Adrenal gland (tissue), 5 donors: ENCODE measurements around the gene HBZ.
"Not testable (repeated sequence)": the region's sequence is repeated elsewhere in the genome, so short reads cannot be mapped to it uniquely, and the experiment has no call there.

ENCODE experiments used
- CTCF ChIP-seq, 6 experiments: fragments of 450-650 bp in 4 of 6; fragments of 200-600 bp in 2 of 6; sonication (generic) in 1 of 6; IDR thresholded peaks; 1 replicate in 5 of 6; 2 replicates in 1 of 6; pipeline versions ENCODE4 v1.5.1 to v1.8.0; 2016 to 2021; ENCODE audit warnings: antibody characterized with exemption in 6 of 6, mild to moderate bottlenecking in 2 of 6, moderate library complexity in 1 of 6
- POLR2A ChIP-seq, 2 donors: fragments of 450-650 bp; IDR thresholded peaks; one replicate each; pipeline ENCODE4 v1.6.1; 2017; ENCODE audit warnings: antibody characterized with exemption in 2 of 2, mild to moderate bottlenecking in 2 of 2, moderate library complexity in 1 of 2
- donor health status: DM: no; HTN: no; CAD: no.

DNA sequence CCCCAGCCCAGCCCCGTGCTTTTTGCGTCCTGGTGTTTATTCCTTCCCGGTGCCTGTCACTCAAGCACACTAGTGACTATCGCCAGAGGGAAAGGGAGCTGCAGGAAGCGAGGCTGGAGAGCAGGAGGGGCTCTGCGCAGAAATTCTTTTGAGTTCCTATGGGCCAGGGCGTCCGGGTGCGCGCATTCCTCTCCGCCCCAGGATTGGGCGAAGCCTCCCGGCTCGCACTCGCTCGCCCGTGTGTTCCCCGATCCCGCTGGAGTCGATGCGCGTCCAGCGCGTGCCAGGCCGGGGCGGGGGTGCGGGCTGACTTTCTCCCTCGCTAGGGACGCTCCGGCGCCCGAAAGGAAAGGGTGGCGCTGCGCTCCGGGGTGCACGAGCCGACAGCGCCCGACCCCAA, 23.6 kb downstream of the HBZ start:
- not testable (repeated sequence) for TF ChIP-seq CTCF, POLR2A (IDR thresholded peaks at IDR 0.05)
